ENCODE data around the gene BHLHA15.

Gene BHLHA15

DNA sequence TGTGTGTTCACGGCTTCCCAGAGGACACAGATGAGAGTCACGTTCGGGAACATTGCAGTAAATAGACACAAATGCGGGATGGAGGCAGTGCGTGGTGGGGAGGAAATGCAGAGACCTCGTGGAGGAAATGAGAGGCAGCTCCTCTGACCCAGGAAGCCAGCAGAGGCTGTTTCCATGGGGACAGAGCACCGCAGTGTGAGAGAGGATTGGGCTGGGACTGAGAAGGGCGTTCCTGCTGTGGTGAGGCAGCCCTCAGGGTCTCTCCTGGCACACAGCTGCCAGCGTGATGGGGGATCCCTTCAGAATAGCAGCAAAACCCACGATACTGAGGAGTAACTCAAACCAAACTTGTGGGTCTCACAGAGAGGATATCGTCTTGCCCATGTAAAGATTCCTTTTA, 21.7 kb upstream of the BHLHA15 start:
- DNase-seq = no peak

- DNase-seq = no peak
These were observed 19.4 kb upstream of the BHLHA15 start for GRCh38 chr7:98191668-98192431.

GRCh38 chr7:98192781-98193457, 18.3 kb upstream of the BHLHA15 start:
- no peak for DNase-seq

DNA sequence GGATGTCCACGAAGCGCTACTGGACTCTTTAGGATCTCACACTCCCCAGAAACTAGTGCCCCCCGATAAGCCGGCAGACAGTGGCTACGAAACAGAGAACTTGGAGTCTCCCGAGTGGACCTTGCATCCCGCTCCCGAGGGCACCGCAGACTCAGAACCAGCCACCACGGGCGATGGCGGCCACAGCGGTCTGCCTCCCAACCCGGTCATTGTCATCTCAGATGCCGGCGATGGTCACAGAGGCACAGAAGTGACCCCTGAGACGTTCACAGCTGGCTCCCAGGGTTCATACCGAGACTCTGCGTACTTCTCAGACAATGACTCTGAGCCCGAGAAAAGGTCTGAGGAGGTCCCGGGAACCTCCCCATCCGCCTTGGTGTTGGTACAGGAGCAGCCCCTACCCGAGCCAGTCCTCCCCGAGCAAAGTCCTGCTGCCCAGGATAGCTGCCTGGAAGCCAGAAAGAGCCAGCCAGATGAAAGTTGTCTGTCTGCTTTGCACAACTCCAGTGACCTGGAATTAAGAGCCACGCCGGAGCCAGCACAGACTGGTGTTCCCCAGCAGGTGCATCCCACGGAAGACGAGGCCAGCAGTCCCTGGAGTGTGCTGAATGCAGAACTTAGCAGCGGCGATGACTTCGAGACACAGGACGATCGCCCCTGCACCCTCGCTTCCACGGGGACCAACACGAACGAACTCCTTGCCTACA, 17.6 kb upstream of the BHLHA15 start:
- DNase-seq = no peak

GRCh38 chr7:98194186-98194585, 17.1 kb upstream of the BHLHA15 start:
- DNase-seq = no peak

DNA sequence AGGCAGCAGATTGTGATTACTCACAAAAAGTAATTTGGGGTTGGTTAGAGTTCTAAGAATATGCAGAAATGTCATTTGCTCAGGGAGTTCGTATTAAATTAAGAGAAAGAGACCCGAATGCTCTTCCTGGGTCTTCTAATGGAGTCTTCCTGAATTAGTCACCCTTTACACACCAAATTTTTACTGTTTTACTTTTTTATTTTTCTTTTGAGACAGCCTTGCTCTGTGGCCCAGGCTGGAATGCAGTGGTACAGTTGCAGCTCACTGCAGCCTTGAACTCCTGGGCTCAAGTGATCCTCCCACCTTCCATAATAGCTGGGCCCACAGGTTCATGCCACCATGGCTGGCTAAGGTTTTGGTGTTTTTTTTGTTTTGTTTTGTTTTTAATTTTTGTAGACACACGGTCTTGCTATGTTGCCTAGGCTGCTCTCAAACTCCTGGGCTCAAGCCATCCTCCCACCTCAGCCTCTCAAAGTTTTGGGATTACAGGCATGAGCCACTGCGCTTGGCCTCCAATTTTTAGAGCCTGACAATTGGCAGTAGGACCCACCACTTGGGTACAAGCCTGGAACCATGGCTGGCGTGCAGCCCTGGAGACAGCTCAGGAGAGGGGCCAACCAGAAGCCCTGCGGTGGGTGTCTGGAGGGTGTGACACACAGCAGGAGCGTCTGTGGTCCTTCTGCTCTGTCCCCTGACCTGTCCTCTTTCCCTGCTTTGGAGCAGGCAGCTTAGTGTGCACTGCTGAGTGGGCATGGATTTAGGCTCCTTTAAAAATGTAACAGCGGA, 16.4 kb upstream of the BHLHA15 start:
- no peak for DNase-seq

- no peak for DNase-seq
These were observed 14.3 kb upstream of the BHLHA15 start for GRCh38 chr7:98196706-98197605.

GRCh38 chr7:98199131-98199530, 12.1 kb upstream of the BHLHA15 start:
- DNase-seq = no peak

- no peak for DNase-seq
These were observed 10.9 kb upstream of the BHLHA15 start for GRCh38 chr7:98200364-98200763.

- DNase-seq = no peak
These were observed 8.7 kb upstream of the BHLHA15 start for GRCh38 chr7:98202367-98203195.

- DNase-seq = no peak
These were observed 7.8 kb upstream of the BHLHA15 start for GRCh38 chr7:98203261-98203963.

DNA sequence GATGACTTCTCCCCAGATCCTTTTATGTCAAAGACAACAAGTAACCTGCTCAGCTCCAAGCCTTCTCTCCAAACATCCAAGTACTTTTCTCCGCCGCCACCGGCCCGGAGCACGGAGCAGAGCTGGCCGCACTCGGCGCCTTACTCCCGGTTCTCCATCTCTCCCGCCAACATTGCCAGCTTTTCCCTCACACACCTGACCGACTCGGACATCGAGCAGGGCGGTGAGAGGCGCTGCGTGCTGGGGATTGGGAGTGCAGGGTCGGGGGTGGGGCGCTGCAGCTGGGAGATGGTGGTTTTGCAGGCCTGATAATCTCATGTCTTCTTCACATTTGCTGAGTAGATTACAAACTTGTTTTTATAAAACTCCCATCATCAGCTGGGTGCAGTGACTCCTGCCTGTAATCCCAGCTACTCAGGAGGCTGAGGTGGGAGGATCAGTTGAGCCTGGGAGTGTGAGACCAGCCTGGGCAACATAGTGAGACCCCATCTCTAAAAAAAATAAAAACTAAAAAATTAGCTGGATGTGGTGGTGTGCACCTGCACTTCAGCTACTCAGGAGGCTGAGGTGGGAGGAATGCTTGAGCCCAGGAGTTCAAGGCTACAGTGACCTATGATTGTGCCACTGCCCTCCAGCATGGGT, 7.2 kb upstream of the BHLHA15 start:
- no peak for DNase-seq

DNA sequence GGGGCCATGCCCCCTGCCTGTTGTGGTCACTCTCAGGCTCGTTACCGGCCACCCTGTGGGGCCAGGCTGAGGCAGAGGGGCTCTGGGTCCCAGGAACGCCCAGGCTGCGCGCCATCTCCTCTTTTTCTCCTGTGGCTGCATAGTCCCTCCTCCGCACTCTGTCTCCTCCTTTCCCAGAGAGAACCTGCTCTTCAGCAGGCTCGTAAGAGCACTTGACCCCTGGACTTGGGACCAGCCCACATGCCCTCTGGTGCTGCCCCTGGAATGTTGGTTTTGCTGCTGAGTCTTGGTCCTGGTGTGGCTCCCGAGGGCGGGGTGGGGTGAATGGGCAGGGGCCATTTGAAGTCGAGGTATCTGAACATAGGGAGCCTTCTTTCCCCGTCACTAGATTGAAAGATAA, 6.6 kb upstream of the BHLHA15 start:
- no peak for DNase-seq

DNA sequence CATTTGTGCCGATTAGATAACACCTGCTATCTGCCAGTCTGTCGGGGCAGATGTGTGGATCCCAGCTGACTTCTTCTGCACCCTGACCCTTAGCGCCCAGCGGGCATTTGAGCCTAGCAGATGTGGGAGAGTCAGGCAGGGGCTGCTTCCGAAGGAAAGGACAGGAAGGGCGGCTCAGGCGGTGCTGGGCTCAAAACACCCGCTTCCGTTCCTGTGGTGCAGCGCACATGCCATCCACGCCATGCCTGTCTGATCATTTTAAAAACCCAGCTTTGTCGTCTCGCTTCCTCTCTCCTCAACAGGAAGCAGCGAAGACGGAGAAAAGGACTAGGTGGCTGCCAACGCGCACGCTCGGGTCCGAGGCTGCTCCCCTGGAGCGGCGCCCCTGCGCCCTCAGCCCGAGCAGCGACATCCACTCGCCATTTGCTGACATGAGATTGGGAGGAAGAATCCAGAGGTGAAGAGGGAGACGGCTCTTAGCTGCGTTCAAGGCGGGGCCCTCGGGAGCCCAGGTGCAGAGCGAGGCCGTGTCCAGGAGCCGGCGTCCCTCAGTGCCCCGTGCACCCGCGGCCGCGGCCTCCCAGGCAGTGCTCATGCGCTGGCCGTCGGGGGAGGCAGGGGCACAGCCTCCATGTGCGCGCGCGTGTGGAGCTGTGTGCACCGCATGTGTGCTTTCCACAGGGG, 5.9 kb upstream of the BHLHA15 start:
- no peak for DNase-seq

DNA sequence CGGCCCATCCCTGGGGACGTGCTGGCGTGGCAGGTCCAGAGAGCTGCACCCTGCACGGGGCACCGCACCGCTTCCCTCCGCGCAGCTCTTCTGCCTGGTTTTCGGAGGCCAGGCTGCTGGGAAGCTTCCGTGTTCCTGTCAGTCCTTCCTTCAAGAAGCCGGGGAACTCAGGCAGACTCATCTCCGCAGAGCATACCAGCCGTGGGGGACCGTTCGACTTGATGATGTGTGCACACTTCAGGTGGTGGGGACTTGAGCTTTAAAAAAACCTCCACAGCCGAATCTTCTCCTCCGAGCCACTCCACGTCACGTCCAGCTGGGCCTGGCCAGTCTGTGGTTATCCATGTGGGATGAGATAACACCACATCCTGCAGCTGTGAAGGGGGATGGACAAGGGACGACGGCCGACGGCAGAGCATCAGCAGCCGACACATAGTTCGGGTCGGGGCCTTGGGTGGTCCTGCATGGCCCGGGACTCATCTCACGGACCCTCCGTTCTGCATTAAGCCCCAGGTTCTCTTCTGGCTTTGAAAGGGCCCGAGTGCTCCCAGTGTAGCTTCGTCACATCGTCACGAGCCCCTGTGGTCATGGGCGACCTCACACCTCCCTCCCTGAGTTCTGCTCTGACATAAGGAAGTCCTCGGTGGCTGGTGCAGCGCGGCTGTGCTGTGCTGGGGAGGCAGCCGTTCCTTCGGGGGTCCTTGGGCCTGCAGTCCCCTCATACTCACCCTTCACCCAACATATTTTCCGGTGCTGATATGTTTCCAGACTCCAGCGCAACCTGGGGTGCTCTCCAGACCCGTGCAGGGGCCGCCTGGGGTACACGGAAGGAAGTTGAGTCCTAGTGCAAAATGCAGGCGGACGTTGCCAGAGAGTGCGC, 4.5 kb upstream of the BHLHA15 start:
- DNase-seq = no peak

DNA sequence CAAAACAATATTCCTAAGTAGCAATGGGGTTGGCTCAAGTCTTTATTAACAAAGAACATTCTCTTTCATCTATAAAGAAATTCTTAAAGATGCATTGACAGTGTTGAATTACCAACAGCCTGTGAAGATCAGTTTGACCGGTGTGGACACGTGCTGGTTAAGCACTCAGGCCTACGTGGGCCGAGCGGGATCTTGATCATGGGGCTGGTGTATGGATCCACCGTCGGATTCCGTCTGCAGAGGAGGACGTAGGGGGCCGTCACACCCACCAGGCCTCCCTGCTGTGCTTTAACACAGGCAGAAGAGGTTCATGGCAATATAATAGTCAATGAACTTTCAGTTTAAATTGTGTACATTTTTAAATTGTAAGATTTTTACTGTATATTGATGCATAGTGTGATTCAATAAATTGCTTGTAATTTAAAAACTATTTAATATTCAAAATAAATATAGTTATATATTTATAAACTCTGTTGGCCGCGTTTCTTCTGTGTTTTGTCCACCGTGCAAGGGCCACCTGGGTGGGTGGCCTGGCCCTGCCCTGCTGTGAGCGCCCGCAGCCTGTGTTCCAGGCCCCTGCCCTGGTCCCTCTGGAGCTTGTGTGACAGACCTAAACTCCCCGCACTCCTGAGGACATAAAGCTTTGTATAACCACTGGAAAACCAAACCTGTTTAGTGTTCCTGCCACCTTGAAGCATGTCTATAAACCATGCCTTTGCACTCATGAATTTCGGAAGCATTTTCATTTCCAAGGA, 1.9 kb upstream of the BHLHA15 start:
- no peak for DNase-seq

GRCh38 chr7:98210513-98211220, 572 bp upstream of the BHLHA15 start:
- no peak for DNase-seq

Data from activated CD4-positive, CD25-positive, alpha-beta regulatory T cell (primary cell).